CD14-positive monocyte (primary cell): Measurements from ENCODE around the gene FOXP1. TPM values are rescaled to one million over a fixed set of nuclear protein-coding genes. Genes with fewer than 3 reads are reported as not detected.

ENCODE experiments used
- DNase-seq, 3 donors: peaks; one replicate each; pipeline ENCODE4 v3.0.0-alpha.2; 2011 to 2022
- H2AFZ ChIP-seq: 2 replicates; pipeline ENCODE4 v1.6.0; 2012; ENCODE audit warnings: mild to moderate bottlenecking, low read depth, low read length, inconsistent platforms; ENCODE audit not compliant: insufficient read depth, poor library complexity, severe bottlenecking
- H3K27ac ChIP-seq, 2 donors: 1 replicate in 1 of 2; 2 replicates in 1 of 2; pipeline ENCODE4 v1.5.1; 2012 to 2013; ENCODE audit warnings: low read length in 2 of 2, control low read depth in 1 of 2, inconsistent platforms in 1 of 2, low read depth in 1 of 2, mild to moderate bottlenecking in 1 of 2
- H3K27me3 ChIP-seq, 2 donors: one replicate each; pipeline versions ENCODE4 v1.6.0 to v1.6.1; 2011 to 2013; ENCODE audit warnings: low read length in 2 of 2; ENCODE audit not compliant: control insufficient read depth in 2 of 2, insufficient read depth in 2 of 2
- H3K36me3 ChIP-seq, 2 donors: replicated peaks in 1 of 2; 1 replicate in 1 of 2; 2 replicates in 1 of 2; pipeline versions ENCODE4 v1.5.1 to v1.6.1; 2012 to 2013; ENCODE audit warnings: low read length in 2 of 2, control low read depth in 1 of 2, inconsistent platforms in 1 of 2, mild to moderate bottlenecking in 1 of 2; ENCODE audit not compliant: insufficient read depth in 2 of 2, control insufficient read depth in 1 of 2
- H3K4me1 ChIP-seq, 2 donors: 1 replicate in 1 of 2; 2 replicates in 1 of 2; pipeline versions ENCODE4 v1.5.1 to v1.6.1; 2012 to 2013; ENCODE audit warnings: low read length in 2 of 2, control low read depth in 1 of 2, inconsistent platforms in 1 of 2, mild to moderate bottlenecking in 1 of 2, moderate library complexity in 1 of 2; ENCODE audit not compliant: insufficient read depth in 2 of 2, control insufficient read depth in 1 of 2
- H3K4me2 ChIP-seq: replicated peaks from 2 replicates; pipeline ENCODE3; 2012; ENCODE audit warnings: low read length, moderate library complexity, mild to moderate bottlenecking; ENCODE audit not compliant: poor library complexity, severe bottlenecking; ENCODE audit errors: extremely low read depth
- H3K4me3 ChIP-seq, 3 experiments: fragments of 200-600 bp in 1 of 3; sonication (generic) in 1 of 3; replicated peaks in 1 of 3; 1 replicate in 2 of 3; 2 replicates in 1 of 3; pipeline ENCODE4 v1.5.1; 2011 to 2013; ENCODE audit warnings: low read length in 3 of 3, mild to moderate bottlenecking in 3 of 3, control low read depth in 2 of 3, low read depth in 2 of 3, inconsistent platforms in 1 of 3, moderate library complexity in 1 of 3
- H3K79me2 ChIP-seq: 2 replicates; pipeline ENCODE4 v1.6.0; 2012; ENCODE audit warnings: mild to moderate bottlenecking, control low read depth, inconsistent platforms, low read length, moderate library complexity; ENCODE audit not compliant: insufficient read depth
- H3K9ac ChIP-seq: 2 replicates; pipeline ENCODE4 v1.6.0; 2017; ENCODE audit warnings: low read length, mild to moderate bottlenecking; ENCODE audit not compliant: insufficient read depth, poor library complexity, severe bottlenecking
- H3K9me3 ChIP-seq, 2 donors: replicated peaks in 1 of 2; 1 replicate in 1 of 2; 2 replicates in 1 of 2; pipeline versions ENCODE4 v1.5.1 to v1.6.1; 2012 to 2013; ENCODE audit warnings: low read length in 2 of 2, control low read depth in 1 of 2; ENCODE audit not compliant: control insufficient read depth in 1 of 2, insufficient read depth in 1 of 2
- H4K20me1 ChIP-seq: 2 replicates; pipeline ENCODE4 v1.6.0; 2012; ENCODE audit warnings: mild to moderate bottlenecking, low read length, control low read depth, moderate library complexity; ENCODE audit not compliant: insufficient read depth
- H3K27ac Mint-ChIP-seq, 7 donors: one replicate each; pipeline ENCODE4 v1.8.0; 2020; ENCODE audit warnings: mild to moderate bottlenecking in 7 of 7, mixed read lengths in 7 of 7, moderate library complexity in 6 of 7, inconsistent platforms in 2 of 7
- H3K27me3 Mint-ChIP-seq, 3 donors: one replicate each; pipeline ENCODE4 v1.8.0; 2021 to 2022; ENCODE audit warnings: low read depth in 3 of 3, mild to moderate bottlenecking in 3 of 3, mixed read lengths in 3 of 3, moderate library complexity in 3 of 3, inconsistent platforms in 1 of 3
- H3K36me3 Mint-ChIP-seq, 2 donors: one replicate each; pipeline ENCODE4 v1.8.0; 2020; ENCODE audit warnings: mixed read lengths in 2 of 2, inconsistent platforms in 1 of 2, mild to moderate bottlenecking in 1 of 2
- H3K4me1 Mint-ChIP-seq: one replicate; pipeline ENCODE4 v1.8.0; 2020; ENCODE audit warnings: mild to moderate bottlenecking, mixed read lengths
- H3K4me3 Mint-ChIP-seq, 2 donors: one replicate each; pipeline ENCODE4 v1.8.0; 2020; ENCODE audit warnings: mild to moderate bottlenecking in 2 of 2, mixed read lengths in 2 of 2, moderate library complexity in 1 of 2
- H3K9me3 Mint-ChIP-seq, 7 donors: one replicate each; pipeline ENCODE4 v1.8.0; 2020 to 2022; ENCODE audit warnings: mixed read lengths in 7 of 7, mild to moderate bottlenecking in 6 of 7, moderate library complexity in 6 of 7, inconsistent platforms in 2 of 7
- WGBS: methylation state at CpG from one replicate; pipeline ENCODE4 v1.1.5; 2013; ENCODE audit warnings: missing lambda C conversion rate; ENCODE audit not compliant: insufficient coverage; 5-methylcytosine and 5-hydroxymethylcytosine counted together
- intact Hi-C, 2 donors: fragments of 100-400 bp; cut with micrococcal nuclease; formaldehyde crosslinking; loops; one replicate each; pipeline versions ENCODE4 v1.15.0 to v1.15.1; 2023
- polyA plus RNA-seq, 3 donors: library from polyadenylated mRNA; depleted of rRNA in 1 of 3; unstranded in 2 of 3; stranded (reverse) in 1 of 3; fragments of 300-500 nt in 2 of 3; fragments of >200 nt in 1 of 3; fragmentation: Illumina TruSeq in 2 of 3; gene quantifications; 1 replicate in 2 of 3; 2 replicates in 1 of 3; pipeline ENCODE4 v1.2.3, GENCODE V29; 2012 to 2021
- TF ChIP-seq, protein P1 (sequence below): fragments of 200-600 bp; IDR thresholded peaks from one replicate; pipeline ENCODE4 v1.8.0; 2022; ENCODE audit warnings: antibody characterized with exemption, mild to moderate bottlenecking

Gene FOXP1
- polyA plus RNA-seq, 3 donors: 25.7 to 42.6 (median 27.8) TPM

DNA sequence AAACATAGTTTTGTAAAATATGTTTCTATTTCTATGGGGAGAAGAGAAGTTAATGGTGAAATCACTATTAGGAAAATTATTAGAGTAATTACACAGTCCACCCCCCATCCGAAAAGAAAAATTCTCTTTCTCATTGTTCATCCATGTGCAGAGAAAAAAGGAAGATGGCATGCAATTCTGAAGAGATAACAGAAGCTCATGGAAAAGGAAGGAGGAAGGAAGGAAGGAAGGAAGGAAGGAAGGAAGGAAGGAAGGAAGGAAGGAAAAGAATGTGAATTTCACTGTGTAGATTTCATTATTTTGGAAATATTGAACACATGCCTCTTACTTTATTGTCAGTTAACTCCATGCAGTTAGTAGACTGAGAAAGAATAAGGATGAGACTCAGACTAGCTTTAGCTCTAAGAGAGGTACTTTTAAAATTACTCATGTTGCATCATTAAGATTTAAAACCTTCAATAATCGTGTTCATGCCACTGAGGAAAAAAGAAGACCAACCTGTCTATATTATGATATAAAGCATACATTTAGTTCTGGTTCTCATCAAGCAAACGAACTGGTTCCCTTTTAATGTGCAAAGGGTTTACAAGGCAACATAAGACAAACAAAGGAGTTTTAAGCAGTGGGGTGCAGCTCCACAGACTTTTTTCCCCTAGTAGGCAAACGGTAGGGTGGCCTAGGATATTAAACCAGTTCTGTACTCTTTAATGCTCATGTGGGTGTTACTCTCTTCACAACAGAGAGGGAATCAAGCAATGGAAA, 379.6 kb downstream of the FOXP1 start:
- no peaks in the 10 kb centered on the region for H3K4me1 ChIP-seq
- intact Hi-C loops: no loop called here
- H3K36me3 ChIP-seq: no peaks in the 10 kb centered on the region
- WGBS: no CpG with 5 or more reads among the region's 4 CpGs
- H3K4me3 ChIP-seq: no peak overlapping the region
- Mint-ChIP-seq H3K36me3 (peaks cover 0 to 6% of the 10 kb centered on the region in 2 donors), H3K27me3 (peaks cover 0 to 2% (median 0%) of the 10 kb centered on the region in 3 donors), H3K9me3 (no peaks in the 10 kb centered on the region), H3K4me1 (peaks cover 19% of the 10 kb centered on the region), H3K4me3 (no peak overlapping the region), H3K27ac (peak overlapping the region in 1 of 7 donors; percentile 16)
- H3K27ac ChIP-seq: no peak overlapping the region
- TF ChIP-seq, protein P1, sequence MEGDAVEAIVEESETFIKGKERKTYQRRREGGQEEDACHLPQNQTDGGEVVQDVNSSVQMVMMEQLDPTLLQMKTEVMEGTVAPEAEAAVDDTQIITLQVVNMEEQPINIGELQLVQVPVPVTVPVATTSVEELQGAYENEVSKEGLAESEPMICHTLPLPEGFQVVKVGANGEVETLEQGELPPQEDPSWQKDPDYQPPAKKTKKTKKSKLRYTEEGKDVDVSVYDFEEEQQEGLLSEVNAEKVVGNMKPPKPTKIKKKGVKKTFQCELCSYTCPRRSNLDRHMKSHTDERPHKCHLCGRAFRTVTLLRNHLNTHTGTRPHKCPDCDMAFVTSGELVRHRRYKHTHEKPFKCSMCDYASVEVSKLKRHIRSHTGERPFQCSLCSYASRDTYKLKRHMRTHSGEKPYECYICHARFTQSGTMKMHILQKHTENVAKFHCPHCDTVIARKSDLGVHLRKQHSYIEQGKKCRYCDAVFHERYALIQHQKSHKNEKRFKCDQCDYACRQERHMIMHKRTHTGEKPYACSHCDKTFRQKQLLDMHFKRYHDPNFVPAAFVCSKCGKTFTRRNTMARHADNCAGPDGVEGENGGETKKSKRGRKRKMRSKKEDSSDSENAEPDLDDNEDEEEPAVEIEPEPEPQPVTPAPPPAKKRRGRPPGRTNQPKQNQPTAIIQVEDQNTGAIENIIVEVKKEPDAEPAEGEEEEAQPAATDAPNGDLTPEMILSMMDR: no peak
- peaks cover 87% of the 10 kb centered on the region for H4K20me1 ChIP-seq
- H3K4me2 ChIP-seq: no peak overlapping the region
- H3K79me2 ChIP-seq: peaks cover 28% of the 10 kb centered on the region
- no peak overlapping the region for H2AFZ ChIP-seq
- H3K9ac ChIP-seq: no peak overlapping the region
- DNase-seq: no peak
- H3K9me3 ChIP-seq: no peaks in the 10 kb centered on the region
- no peaks in the 10 kb centered on the region for H3K27me3 ChIP-seq

DNA sequence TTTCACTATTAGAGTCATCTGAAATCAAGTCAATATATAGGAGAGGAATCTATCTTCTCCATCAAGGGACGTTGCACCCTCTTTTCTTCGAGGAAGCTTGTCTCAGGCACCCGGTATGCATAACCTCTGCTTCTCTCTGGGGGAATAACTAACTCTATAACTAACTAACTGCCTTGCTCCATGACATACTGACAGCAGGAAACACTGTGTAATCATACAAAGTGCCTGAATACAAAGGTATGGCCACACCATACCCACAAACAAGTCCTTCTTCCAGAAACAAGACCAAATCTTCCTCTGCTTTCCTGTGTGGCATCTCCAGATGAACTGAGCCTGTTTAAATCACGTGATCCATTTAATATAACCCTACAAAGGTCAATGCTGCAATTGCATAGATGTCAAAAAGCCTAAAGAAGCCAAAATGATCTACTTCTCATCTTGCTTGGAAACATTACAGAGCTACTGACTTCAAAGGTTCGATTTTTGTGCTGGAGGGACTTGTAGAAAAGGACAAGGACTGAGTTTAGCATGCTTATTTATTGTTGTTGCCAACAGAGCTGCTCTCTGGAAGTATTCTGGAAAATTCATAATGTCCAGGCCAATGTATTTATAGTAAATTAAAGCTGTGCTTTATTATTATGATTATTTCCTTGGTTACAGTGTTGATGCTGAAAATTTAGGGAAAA, 380.5 kb downstream of the FOXP1 start:
- peak overlapping the region in 1 of 7 donors; percentile 80 for H3K27ac Mint-ChIP-seq
- WGBS: 76% methylated on average over 3 of the region's 5 CpGs
- H3K9me3 Mint-ChIP-seq: no peaks in the 10 kb centered on the region
- intact Hi-C loops: no loop called here
- Histone ChIP-seq H3K27me3 (no peaks in the 10 kb centered on the region), H3K27ac (no peak overlapping the region), H3K4me2 (no peak overlapping the region), H4K20me1 (peaks cover 77% of the 10 kb centered on the region), H2AFZ (no peak overlapping the region), H3K79me2 (peaks cover 21% of the 10 kb centered on the region), H3K9me3 (no peaks in the 10 kb centered on the region), H3K9ac (no peak overlapping the region), H3K4me1 (no peaks in the 10 kb centered on the region), H3K4me3 (no peak overlapping the region), H3K36me3 (peaks cover 0 to 1% of the 10 kb centered on the region in 2 donors)
- TF ChIP-seq, protein P1: no peak
- peaks cover 11% of the 10 kb centered on the region for H3K4me1 Mint-ChIP-seq
- H3K27me3 Mint-ChIP-seq: peaks cover 0 to 2% (median 0%) of the 10 kb centered on the region in 3 donors
- no peak overlapping the region for H3K4me3 Mint-ChIP-seq
- H3K36me3 Mint-ChIP-seq: peaks cover 2 to 8% of the 10 kb centered on the region in 2 donors
- no peak for DNase-seq
